ENCODE data around the gene CFAP73.

Gene CFAP73

GRCh38 chr12:113118142-113118541, 31.4 kb upstream of the CFAP73 start:
- H3K4me3 ChIP-seq (ENCODE audit: low read depth, low read length) = no peak overlapping the region
- DNase-seq (ENCODE audit: low read depth) = no peak
- TF ChIP-seq MAX (IDR thresholded peaks at IDR 0.05; ENCODE audit: low read depth, low read length) (no peak), MYC (IDR thresholded peaks at IDR 0.05; ENCODE audit: low read depth, low read length) (no peak), POLR2A (IDR thresholded peaks at IDR 0.05; ENCODE audit: extremely low read depth, insufficient read length) (no peak)
- TF ChIP-seq, protein P1, sequence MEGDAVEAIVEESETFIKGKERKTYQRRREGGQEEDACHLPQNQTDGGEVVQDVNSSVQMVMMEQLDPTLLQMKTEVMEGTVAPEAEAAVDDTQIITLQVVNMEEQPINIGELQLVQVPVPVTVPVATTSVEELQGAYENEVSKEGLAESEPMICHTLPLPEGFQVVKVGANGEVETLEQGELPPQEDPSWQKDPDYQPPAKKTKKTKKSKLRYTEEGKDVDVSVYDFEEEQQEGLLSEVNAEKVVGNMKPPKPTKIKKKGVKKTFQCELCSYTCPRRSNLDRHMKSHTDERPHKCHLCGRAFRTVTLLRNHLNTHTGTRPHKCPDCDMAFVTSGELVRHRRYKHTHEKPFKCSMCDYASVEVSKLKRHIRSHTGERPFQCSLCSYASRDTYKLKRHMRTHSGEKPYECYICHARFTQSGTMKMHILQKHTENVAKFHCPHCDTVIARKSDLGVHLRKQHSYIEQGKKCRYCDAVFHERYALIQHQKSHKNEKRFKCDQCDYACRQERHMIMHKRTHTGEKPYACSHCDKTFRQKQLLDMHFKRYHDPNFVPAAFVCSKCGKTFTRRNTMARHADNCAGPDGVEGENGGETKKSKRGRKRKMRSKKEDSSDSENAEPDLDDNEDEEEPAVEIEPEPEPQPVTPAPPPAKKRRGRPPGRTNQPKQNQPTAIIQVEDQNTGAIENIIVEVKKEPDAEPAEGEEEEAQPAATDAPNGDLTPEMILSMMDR (IDR thresholded peaks at IDR 0.05; ENCODE audit: low read depth, low read length) = no peak

DNA sequence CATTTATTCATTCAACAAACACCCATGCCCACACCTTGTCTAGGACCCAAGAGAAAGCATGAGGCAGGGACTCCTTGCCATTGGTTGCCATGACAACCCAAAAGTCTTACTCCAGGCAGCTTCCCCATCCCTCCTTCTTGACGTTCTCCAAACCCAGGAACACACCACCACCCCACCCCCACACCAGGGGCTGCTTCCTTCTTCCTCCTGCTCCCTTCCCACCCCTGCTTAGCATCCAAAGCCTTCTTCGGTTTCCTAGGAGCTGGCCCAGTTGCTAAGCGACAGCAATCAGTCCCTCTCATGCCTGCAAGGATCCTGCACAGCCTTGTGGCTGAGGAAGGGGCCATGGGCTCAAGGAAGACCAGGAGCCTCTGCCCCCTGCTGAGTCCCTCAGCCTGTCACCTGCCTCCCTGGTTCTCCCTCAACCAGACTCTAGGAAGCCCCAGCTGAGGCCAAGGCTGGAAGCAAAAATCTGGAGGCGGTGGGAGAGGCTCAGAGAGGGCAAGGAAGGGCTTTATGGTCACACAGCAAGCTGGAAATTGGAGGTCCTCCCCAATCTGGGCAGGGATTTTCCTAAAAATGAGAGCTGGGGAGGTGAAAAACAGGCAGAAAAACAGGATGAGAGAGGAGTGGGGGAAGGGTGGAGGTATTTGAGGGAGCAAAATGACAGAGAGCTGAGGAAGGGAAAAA, 29.4 kb upstream of the CFAP73 start:
- TF ChIP-seq MYC (IDR thresholded peaks at IDR 0.05; ENCODE audit: low read depth, low read length) (no peak), MAX (IDR thresholded peaks at IDR 0.05; ENCODE audit: low read depth, low read length) (no peak), POLR2A (IDR thresholded peaks at IDR 0.05; ENCODE audit: extremely low read depth, insufficient read length) (no peak)
- TF ChIP-seq, protein P1 (IDR thresholded peaks at IDR 0.05; ENCODE audit: low read depth, low read length) = no peak
- no peak overlapping the region for H3K4me3 ChIP-seq (ENCODE audit: low read depth, low read length)
- DNase-seq (ENCODE audit: low read depth) = peak; percentile 31

DNA sequence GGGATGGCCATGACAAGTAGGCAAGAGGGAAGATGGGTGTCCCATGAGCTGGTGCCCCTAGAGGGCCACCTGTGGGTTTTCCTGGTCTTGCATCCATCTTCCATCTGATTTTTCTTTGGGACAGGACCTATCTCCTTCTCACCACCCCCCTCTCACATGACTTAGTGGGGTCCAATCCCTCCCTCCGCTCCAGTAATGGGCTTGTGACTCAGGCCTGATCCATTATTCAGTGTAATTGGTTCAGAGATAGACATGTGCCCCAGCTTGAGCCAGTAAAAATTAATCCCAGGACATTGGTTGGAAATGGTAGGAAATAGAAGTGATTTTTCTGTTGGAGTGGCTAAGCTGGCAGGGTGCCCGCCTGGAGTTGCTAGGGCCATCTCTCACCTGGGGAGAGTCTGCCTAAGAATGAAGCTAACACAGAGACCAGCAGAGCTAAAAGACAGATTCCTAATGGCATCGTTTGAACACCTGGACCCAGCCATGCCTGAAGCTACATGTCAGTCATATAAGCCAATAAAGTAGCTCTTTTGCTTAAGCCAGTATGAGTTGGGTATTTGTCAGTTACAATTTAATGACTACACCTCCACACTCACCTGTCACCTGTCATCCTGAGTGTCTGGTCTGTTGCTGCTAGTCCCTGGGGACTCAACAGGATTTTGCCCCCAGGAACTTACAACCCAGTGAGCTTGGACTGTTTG, 28.7 kb upstream of the CFAP73 start:
- no peak for DNase-seq (ENCODE audit: low read depth)
- no peak overlapping the region for H3K4me3 ChIP-seq (ENCODE audit: low read depth, low read length)
- no peak for TF ChIP-seq POLR2A (IDR thresholded peaks at IDR 0.05; ENCODE audit: extremely low read depth, insufficient read length)
- no peak for TF ChIP-seq MYC (IDR thresholded peaks at IDR 0.05; ENCODE audit: low read depth, low read length)
- no peak for TF ChIP-seq MAX (IDR thresholded peaks at IDR 0.05; ENCODE audit: low read depth, low read length)

DNA sequence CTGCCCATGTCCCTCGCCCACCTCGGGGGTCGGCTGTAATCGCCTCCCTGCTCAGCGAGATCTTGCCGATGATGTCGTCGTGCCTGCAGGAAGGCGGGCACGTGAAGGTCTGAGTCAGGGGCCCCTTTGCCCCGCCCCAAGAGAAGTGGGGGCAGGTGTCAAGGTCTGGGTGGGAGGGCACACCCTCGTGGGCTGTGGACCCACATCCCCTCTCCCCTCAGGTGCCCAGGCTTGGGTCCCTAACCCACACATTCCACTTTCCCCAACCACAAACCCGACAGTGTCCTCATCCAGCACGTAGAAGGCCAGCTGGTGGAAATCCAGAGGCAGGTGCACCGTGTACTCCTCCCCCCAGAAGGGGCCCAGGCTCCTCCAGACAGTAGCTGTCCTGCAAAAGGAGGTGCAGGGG, 21.7 kb upstream of the CFAP73 start:
- DNase-seq (ENCODE audit: low read depth) = no peak
- no peak overlapping the region for H3K4me3 ChIP-seq (ENCODE audit: low read depth, low read length)
- no peak for TF ChIP-seq MAX (IDR thresholded peaks at IDR 0.05; ENCODE audit: low read depth, low read length)
- TF ChIP-seq MYC (IDR thresholded peaks at IDR 0.05; ENCODE audit: low read depth, low read length) = no peak
- TF ChIP-seq POLR2A (IDR thresholded peaks at IDR 0.05; ENCODE audit: extremely low read depth, insufficient read length) = no peak
- TF ChIP-seq, protein P1 (IDR thresholded peaks at IDR 0.05; ENCODE audit: low read depth, low read length) = no peak

GRCh38 chr12:113128802-113129663, 20.5 kb upstream of the CFAP73 start:
- no peak for TF ChIP-seq MAX (IDR thresholded peaks at IDR 0.05; ENCODE audit: low read depth, low read length)
- TF ChIP-seq MYC (IDR thresholded peaks at IDR 0.05; ENCODE audit: low read depth, low read length) = no peak
- no peak for TF ChIP-seq POLR2A (IDR thresholded peaks at IDR 0.05; ENCODE audit: extremely low read depth, insufficient read length)
- TF ChIP-seq, protein P1 (IDR thresholded peaks at IDR 0.05; ENCODE audit: low read depth, low read length) = no peak
- DNase-seq (ENCODE audit: low read depth) = no peak
- H3K4me3 ChIP-seq (ENCODE audit: low read depth, low read length) = no peak overlapping the region
